HUES6 (cell line): ENCODE measurements around the gene FGF21.

Source experiments
- H3K27ac ChIP-seq: 2 replicates; pipeline ENCODE4 v1.7.0; 2013; ENCODE audit warnings: low read depth, mild to moderate bottlenecking, low read length, inconsistent platforms
- H3K27me3 ChIP-seq: 2 replicates; pipeline ENCODE4 v1.6.1; 2013; ENCODE audit warnings: low read length; ENCODE audit not compliant: control insufficient read depth, insufficient read depth
- H3K36me3 ChIP-seq: 2 replicates; pipeline ENCODE4 v1.6.1; 2013; ENCODE audit warnings: low read length; ENCODE audit not compliant: control insufficient read depth, insufficient read depth
- H3K4me1 ChIP-seq: 2 replicates; pipeline ENCODE4 v1.6.1; 2013; ENCODE audit warnings: low read length; ENCODE audit not compliant: control insufficient read depth, insufficient read depth
- H3K4me3 ChIP-seq: 2 replicates; pipeline ENCODE4 v1.5.1; 2013; ENCODE audit warnings: low read depth, low read length
- H3K9ac ChIP-seq: one replicate; pipeline ENCODE4 v1.6.1; 2013; ENCODE audit warnings: mild to moderate bottlenecking, low read length
- H3K9me3 ChIP-seq: 2 replicates; pipeline ENCODE4 v1.6.1; 2013; ENCODE audit warnings: low read depth, low read length; ENCODE audit not compliant: control insufficient read depth, insufficient read depth

Gene FGF21

DNA sequence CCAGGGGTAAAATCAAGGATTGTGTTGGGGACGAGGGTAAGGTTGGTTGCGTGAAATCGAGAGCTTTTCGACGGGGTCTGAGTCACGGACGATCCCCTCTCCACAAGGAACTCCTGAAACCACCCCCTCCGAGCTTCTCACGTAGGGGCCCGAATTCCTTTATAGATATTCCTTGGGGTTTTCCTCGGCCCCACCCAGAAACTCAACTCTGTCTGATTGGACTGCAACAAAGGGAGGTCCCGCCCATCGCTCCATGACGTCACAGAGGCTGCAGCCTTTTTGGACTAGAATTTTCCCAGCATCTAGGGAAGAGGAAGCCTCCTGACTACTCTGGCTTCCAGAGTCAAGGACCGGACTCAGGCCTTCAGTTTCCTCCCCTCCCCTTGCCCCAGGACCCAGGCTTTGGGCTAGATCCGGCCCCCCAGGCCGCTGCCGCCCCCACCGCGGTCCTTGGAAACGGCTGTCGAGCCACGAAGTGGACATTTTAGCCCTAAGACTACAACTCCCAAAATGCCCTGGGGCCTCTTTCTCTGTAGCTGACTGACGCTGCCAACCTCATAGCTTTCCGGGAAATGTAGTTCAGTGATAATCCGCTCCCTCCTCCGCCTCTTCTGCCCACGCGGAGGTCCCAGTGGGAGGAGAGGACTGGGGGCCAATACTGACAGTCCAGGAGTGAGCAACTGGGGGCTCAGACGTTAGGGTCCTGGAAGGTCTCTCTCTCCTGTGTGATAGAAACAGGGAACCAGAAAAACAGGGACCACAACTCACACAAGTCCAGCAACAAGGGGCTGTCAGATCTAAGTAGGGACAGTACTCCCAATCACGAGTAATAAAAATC is 8.4 kb upstream of the FGF21 start, which contains the start of gene IZUMO1:
Gene IZUMO1, minus strand, starts transcription at position 172 of the 838 bp plus-strand sequence. CDS start 1,050 bp downstream, outside the sequence.
- H3K27me3 ChIP-seq, result no peaks in the 10 kb centered on the region
- peaks cover 20% of the 10 kb centered on the region for H3K36me3 ChIP-seq
- H3K27ac ChIP-seq, result peak within 1 kb of the TSS; percentile 61; the same call in 1 of the 2 replicates
- peaks cover 12% of the 10 kb centered on the region for H3K4me1 ChIP-seq
- H3K9ac ChIP-seq, result peak within 1 kb of the TSS; percentile 55
- no peaks in the 10 kb centered on the region for H3K9me3 ChIP-seq
- H3K4me3 ChIP-seq, result peak within 1 kb of the TSS; percentile 86

DNA sequence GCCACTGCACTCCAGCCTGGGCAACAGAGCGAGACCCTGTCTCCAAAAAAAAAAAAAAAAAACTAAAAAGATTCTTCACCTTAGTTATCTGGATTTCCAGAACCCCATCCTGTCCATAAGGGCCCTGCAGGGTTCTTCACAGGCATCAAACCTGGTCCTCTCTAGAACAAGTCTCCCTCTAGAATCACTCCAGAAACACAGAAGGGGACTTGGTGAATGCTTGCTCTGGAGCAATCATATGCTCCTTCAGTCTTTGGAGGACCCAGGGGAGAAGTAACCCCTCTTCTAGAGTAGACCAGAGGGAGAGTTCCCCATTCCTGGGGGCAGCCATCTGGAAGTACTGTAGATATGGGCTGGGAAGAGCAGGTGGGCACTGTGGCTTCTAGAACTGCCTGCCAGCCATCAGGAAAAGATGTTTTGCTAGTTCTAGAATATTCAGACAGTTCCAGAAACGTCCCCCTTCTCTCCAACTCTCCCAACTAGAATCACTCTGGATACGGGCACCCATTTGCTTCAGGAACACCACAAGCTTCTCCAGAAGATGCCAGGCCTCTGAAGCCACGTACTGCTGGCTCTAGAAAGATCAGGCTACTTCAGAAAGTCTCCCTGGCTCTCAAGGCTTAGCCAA is 5.6 kb upstream of the FGF21 start:
- Histone ChIP-seq H3K36me3 (peaks cover 20% of the 10 kb centered on the region), H3K4me3 (no peak overlapping the region), H3K4me1 (peaks cover 16% of the 10 kb centered on the region), H3K9ac (no peak overlapping the region), H3K9me3 (no peaks in the 10 kb centered on the region), H3K27me3 (peaks cover 6% of the 10 kb centered on the region; the same call in 1 of the 2 replicates), H3K27ac (no peak overlapping the region)

DNA sequence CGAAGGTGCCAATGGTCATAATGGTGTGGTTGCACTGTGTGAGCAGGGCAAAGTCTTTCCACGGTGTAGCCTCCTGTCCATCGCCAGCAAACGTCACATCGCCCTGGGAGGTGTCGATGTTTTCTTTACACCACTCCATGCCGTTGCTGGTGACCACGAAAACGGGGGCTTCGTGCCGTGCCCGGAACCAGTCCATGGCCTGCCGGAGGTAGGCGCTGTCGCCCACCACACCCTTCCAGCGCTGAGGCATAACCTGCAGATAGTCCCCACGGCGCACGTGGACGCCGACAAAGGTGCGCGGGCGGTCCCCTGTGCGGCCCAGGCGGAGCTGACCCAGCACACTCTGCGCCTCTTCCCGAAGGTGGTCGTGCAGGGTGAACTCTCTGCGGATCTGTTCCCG is 5.0 kb upstream of the FGF21 start:
- Histone ChIP-seq H3K27ac (no peak overlapping the region), H3K9me3 (no peaks in the 10 kb centered on the region), H3K4me3 (no peak overlapping the region), H3K36me3 (peaks cover 20% of the 10 kb centered on the region), H3K27me3 (peaks cover 6% of the 10 kb centered on the region; the same call in 1 of the 2 replicates), H3K4me1 (peaks cover 19% of the 10 kb centered on the region), H3K9ac (no peak overlapping the region)

DNA sequence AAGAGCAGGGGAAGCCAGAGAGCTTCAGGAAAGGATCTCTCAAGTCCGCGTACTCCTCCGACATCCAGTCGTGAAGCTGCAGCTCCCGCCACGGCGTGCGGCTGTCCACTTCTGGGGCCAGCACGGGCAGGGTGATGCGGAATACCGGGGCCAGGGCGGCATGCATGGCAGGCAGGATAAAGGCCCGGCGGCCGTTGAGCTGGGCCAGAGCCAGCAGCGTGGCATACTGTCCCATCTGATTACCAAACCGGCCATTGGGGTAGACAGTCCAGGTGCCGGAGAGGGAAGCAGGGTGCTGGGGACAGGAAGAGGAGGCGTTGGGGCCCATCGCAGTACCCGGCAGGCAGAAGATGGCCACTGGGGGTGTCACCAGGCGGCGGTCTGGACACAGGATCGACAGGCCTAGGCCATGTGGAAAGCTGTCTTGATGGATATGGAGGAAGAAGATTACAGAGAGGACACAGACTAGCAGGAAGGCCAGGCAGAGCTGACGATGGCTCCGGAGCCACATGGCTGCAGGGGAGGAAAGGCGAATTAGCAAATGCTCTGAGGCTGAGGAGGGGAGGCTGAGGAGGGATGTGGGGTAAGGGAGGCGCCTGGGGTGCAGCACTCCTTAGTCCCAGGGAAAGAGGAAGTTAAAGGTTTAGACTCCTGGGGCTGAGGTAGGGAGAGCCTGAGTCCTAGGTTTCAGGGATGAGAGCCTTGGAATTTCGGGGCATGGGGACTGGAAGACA is 4.4 kb upstream of the FGF21 start:
- H3K4me3 ChIP-seq, result peak overlapping the region; percentile 77; the same call in 1 of the 2 replicates
- peaks cover 20% of the 10 kb centered on the region for H3K36me3 ChIP-seq
- peaks cover 18% of the 10 kb centered on the region for H3K4me1 ChIP-seq
- H3K9me3 ChIP-seq, result no peaks in the 10 kb centered on the region
- H3K9ac ChIP-seq, result no peak overlapping the region
- H3K27ac ChIP-seq, result no peak overlapping the region
- peaks cover 6% of the 10 kb centered on the region; the same call in 1 of the 2 replicates for H3K27me3 ChIP-seq

DNA sequence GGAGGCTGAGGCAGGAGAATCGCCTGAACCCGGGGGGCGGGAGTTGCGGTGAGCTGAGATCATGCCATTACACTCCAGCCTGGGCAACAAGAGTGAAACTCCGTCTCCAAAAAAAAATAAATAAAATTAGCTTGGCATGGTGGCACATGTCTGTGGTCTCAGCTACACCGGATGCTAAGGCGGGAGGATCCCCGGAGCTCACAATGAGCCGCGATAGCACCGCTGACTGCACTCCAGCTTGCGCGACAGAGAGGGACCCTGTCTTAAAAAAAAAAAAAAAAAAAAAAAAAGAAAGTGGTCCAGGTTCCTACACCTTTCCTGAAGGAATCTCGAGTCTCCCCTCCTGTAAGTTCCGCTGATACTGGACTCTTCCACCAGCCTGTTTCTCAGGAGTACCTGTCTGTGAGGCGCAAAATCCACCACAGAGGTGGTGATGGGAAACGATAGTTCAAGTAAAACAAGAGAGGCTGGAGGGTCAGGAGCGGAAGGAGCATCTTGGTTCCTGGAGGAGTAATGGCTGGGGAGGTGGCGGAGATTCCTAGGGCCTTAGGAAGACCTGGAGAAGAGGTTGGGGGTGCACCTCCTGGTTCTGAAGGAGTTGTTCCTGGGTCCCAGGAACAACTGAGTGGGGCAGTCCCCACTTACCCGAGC is 3.4 kb upstream of the FGF21 start:
- Histone ChIP-seq H3K27ac (no peak overlapping the region), H3K9ac (peak overlapping the region; percentile 63), H3K4me1 (peaks cover 12% of the 10 kb centered on the region; the same call in 1 of the 2 replicates), H3K36me3 (peaks cover 20% of the 10 kb centered on the region), H3K4me3 (peak overlapping the region; percentile 77), H3K9me3 (no peaks in the 10 kb centered on the region), H3K27me3 (peaks cover 6% of the 10 kb centered on the region; the same call in 1 of the 2 replicates)

DNA sequence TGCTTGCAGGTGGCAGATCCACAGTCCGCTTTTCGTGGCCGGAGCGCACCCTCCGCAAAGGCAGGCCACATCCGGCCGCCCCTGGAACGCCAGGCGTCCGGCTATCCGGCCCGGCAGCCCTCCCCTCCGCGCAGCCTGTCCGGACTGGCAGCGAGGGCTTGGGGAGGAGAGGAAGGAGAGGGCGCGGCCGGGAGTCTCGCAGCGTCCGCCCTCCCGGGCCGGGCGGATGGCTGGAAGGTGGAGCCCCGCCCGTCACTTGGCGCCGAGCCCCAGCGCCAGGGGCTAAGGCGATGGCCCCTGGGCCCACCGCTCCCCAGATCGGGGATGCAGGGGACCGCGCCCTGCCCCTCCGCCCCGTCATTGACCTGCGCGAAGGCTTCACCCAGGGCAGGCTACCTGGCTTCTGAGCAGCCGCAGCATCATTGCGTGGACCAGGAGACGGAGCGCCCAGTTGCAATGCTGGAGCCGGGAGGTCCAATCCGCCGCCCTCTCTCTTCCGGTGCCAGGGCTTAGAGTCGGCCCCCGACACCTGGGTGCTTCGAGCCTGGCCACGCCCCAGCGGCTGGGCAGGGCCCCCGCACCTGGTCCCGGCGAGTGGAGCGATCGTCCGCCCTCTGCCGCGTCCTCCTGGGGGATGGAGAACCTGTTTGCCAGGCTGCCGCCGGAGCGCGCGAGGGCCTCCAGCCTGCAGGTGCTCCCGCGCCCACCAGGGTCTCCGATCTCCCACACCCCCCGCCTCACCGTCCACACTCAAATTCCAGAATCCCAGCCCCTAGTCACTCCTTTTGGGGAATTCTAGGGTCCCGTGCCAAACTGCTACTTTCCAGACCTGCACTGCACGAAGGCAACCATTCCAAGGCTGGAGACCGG is 2.6 kb upstream of the FGF21 start, which contains the start of gene FUT1:
Gene FUT1, minus strand, starts transcription at position 146 of the 870 bp plus-strand sequence. CDS start 1,360 bp downstream, outside the sequence.
- Histone ChIP-seq H3K9me3 (no peaks in the 10 kb centered on the region), H3K4me1 (peaks cover 12% of the 10 kb centered on the region; the same call in 1 of the 2 replicates), H3K36me3 (peaks cover 20% of the 10 kb centered on the region), H3K9ac (peak within 1 kb of the TSS; percentile 63), H3K27ac (no peak within 1 kb of the TSS), H3K4me3 (peak within 1 kb of the TSS; percentile 77), H3K27me3 (peaks cover 6% of the 10 kb centered on the region; the same call in 1 of the 2 replicates)

DNA sequence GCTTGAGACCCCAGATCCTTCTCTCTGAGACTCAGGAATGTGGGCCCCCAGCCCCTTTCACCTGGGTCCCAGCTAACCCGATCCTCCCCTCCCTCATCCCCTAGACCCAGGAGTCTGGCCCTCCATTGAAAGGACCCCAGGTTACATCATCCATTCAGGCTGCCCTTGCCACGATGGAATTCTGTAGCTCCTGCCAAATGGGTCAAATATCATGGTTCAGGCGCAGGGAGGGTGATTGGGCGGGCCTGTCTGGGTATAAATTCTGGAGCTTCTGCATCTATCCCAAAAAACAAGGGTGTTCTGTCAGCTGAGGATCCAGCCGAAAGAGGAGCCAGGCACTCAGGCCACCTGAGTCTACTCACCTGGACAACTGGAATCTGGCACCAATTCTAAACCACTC is 463 bp downstream of the FGF21 start:
- peaks cover 4% of the 10 kb centered on the region; the same call in 1 of the 2 replicates for H3K36me3 ChIP-seq
- H3K27ac ChIP-seq, result no peak overlapping the region
- H3K4me3 ChIP-seq, result no peak overlapping the region
- H3K4me1 ChIP-seq, result peaks cover 12% of the 10 kb centered on the region; the same call in 1 of the 2 replicates
- H3K9ac ChIP-seq, result no peak overlapping the region
- no peaks in the 10 kb centered on the region for H3K9me3 ChIP-seq
- H3K27me3 ChIP-seq, result peaks cover 9% of the 10 kb centered on the region; the same call in 1 of the 2 replicates

DNA sequence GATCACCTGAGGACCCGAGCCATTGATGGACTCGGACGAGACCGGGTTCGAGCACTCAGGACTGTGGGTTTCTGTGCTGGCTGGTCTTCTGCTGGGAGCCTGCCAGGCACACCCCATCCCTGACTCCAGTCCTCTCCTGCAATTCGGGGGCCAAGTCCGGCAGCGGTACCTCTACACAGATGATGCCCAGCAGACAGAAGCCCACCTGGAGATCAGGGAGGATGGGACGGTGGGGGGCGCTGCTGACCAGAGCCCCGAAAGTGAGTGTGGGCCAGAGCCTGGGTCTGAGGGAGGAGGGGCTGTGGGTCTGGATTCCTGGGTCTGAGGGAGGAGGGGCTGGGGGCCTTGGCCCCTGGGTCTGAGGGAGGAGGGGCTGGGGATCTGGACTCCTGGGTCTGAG is 888 bp downstream of the FGF21 start:
- Histone ChIP-seq H3K4me3 (no peak overlapping the region), H3K9ac (no peak overlapping the region), H3K27me3 (peaks cover 13% of the 10 kb centered on the region; the same call in 1 of the 2 replicates), H3K9me3 (no peaks in the 10 kb centered on the region), H3K36me3 (no peaks in the 10 kb centered on the region; the same call in 1 of the 2 replicates), H3K27ac (no peak overlapping the region), H3K4me1 (peaks cover 12% of the 10 kb centered on the region; the same call in 1 of the 2 replicates)

DNA sequence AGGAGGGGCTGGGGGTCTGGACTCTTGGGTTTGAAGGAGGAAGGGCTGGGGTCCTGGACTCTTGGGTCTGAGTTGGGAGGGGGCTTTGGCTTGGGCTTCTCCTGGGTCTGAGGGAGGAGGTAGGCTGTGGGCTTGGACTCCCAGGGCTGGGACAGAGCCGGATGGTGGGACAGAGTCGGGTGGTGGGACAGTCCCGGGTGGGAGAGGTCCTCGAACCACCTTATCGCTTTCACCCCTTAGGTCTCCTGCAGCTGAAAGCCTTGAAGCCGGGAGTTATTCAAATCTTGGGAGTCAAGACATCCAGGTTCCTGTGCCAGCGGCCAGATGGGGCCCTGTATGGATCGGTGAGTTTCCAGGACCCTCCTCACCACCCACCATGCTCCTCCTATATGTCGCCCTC is 1.4 kb downstream of the FGF21 start:
- Histone ChIP-seq H3K4me3 (no peak overlapping the region), H3K27me3 (peaks cover 16% of the 10 kb centered on the region; the same call in 1 of the 2 replicates), H3K9ac (no peak overlapping the region), H3K36me3 (no peaks in the 10 kb centered on the region), H3K4me1 (peaks cover 12% of the 10 kb centered on the region; the same call in 1 of the 2 replicates), H3K27ac (no peak overlapping the region), H3K9me3 (no peaks in the 10 kb centered on the region)
